HCT116 (cell line): ENCODE results near the gene LDAF1. TPM values are rescaled to one million over a fixed set of nuclear protein-coding genes. Genes with fewer than 3 reads are reported as not detected.

Source experiments
- ATAC-seq: fragments of 200-7000 bp; cut with Tn5 transposase; 2 replicates; pipeline ENCODE4 v1.9.1; 2020; ENCODE audit warnings: mild to moderate bottlenecking, moderate library complexity
- BruUV-seq: library from RNA; stranded (reverse); fragments of 400-500 nt; replicated peaks from 2 replicates; lab custom pipeline; 2021; lab: Mats Ljungman, UMichigan
- CTCF ChIA-PET: fragments of 300-600 bp; sonication (Branson Sonifier 250); formaldehyde crosslinking; loops from one replicate; lab custom pipeline; 2021; ENCODE audit warnings: antibody characterized with exemption; lab: Charles Lee
- POLR2A ChIA-PET: fragments of 300-600, 350-600 bp; sonication (Branson Sonifier 250); formaldehyde crosslinking; loops from one replicate; lab custom pipeline; 2021; ENCODE audit warnings: antibody characterized with exemption; lab: Charles Lee
- RAD21 ChIA-PET, 2 experiments: fragments of 300-600 bp; sonication (Branson Sonifier 250); formaldehyde crosslinking; loops; one replicate each; lab custom pipeline; 2023; ENCODE audit warnings: low total read pairs in 2 of 2; ENCODE audit not compliant: uncharacterized antibody in 2 of 2, unreplicated experiment in 2 of 2, low non-redundant PET in 1 of 2; lab: Charles Lee
- DNase-seq: peaks from one replicate; pipeline ENCODE4 v3.0.0-alpha.2; 2010; ENCODE audit warnings: low read depth, low spot score
- H2AFZ ChIP-seq: fragments of 200-600 bp; shearing (Covaris generic), sonication (generic); 2 replicates; pipeline ENCODE4 v1.6.1; 2017; ENCODE audit warnings: low read depth, mixed run types, mixed read lengths, antibody characterized with exemption, low read length; ENCODE audit not compliant: poor library complexity, severe bottlenecking
- H3K27ac ChIP-seq: 2 replicates; pipeline ENCODE4 v1.5.1; 2012; ENCODE audit warnings: low read depth, low read length
- H3K27me3 ChIP-seq: fragments of 200-600 bp; sonication (generic); 2 replicates; pipeline ENCODE4 v1.6.1; 2016; ENCODE audit warnings: mixed run types, low read length, mixed read lengths; ENCODE audit not compliant: insufficient read depth
- H3K36me3 ChIP-seq, 2 experiments: fragments of 200-500 bp in 1 of 2; fragments of 200-600 bp in 1 of 2; sonication (Bioruptor generic) in 1 of 2; sonication (generic) in 1 of 2; 2 replicates each; pipeline versions ENCODE4 v1.5.1 to v1.6.1; 2014 to 2016; ENCODE audit warnings: low read length in 2 of 2, inconsistent platforms in 1 of 2, mixed read lengths in 1 of 2, mixed run types in 1 of 2; ENCODE audit not compliant: insufficient read depth in 2 of 2, control insufficient read depth in 1 of 2
- H3K4me1 ChIP-seq, 2 experiments: fragments of 200-600 bp in 1 of 2; sonication (generic) in 1 of 2; 2 replicates each; pipeline versions ENCODE4 v1.5.1 to v1.6.1; 2012 to 2017; ENCODE audit warnings: low read length in 2 of 2, inconsistent platforms in 1 of 2, mild to moderate bottlenecking in 1 of 2, mixed read lengths in 1 of 2, mixed run types in 1 of 2, moderate library complexity in 1 of 2; ENCODE audit not compliant: insufficient read depth in 2 of 2, control insufficient read depth in 1 of 2
- H3K4me2 ChIP-seq: fragments of 200-600 bp; sonication (generic); 2 replicates; pipeline ENCODE4 v1.6.1; 2017; ENCODE audit warnings: mixed run types, low read length, mixed read lengths
- H3K4me3 ChIP-seq, 2 experiments: fragments of 200-600 bp in 1 of 2; sonication (generic) in 1 of 2; replicated peaks in 1 of 2; 2 replicates each; pipeline ENCODE4 v1.5.1; 2011 to 2016; ENCODE audit warnings: low read length in 2 of 2, control low read depth in 1 of 2, low read depth in 1 of 2, mild to moderate bottlenecking in 1 of 2, mixed read lengths in 1 of 2, mixed run types in 1 of 2
- H3K79me2 ChIP-seq: fragments of 200-600 bp; sonication (generic); 2 replicates; pipeline ENCODE4 v1.6.1; 2017; ENCODE audit warnings: mild to moderate bottlenecking, mixed run types, low read length, moderate library complexity, mixed read lengths; ENCODE audit not compliant: insufficient read depth
- H3K9ac ChIP-seq: fragments of 200-600 bp; sonication (generic); 2 replicates; pipeline ENCODE4 v1.6.1; 2016; ENCODE audit warnings: low read length, mixed read lengths
- H3K9me2 ChIP-seq: fragments of 200-600 bp; sonication (generic), shearing (Covaris generic); 2 replicates; pipeline ENCODE4 v1.6.1; 2017; ENCODE audit warnings: mixed run types, mild to moderate bottlenecking, moderate library complexity; ENCODE audit not compliant: insufficient read depth
- H3K9me3 ChIP-seq, 2 experiments: fragments of 200-500 bp in 1 of 2; fragments of 200-600 bp in 1 of 2; sonication (Bioruptor generic) in 1 of 2; sonication (generic) in 1 of 2; 2 replicates each; pipeline ENCODE4 v1.6.1; 2014 to 2017; ENCODE audit warnings: low read length in 2 of 2, mixed read lengths in 2 of 2, inconsistent platforms in 1 of 2, low read depth in 1 of 2, mild to moderate bottlenecking in 1 of 2, mixed run types in 1 of 2, moderate library complexity in 1 of 2; ENCODE audit not compliant: control insufficient read depth in 1 of 2, insufficient read depth in 1 of 2
- H4K20me1 ChIP-seq: fragments of 200-600 bp; sonication (generic), shearing (Covaris generic); 2 replicates; pipeline ENCODE4 v1.6.1; 2017; ENCODE audit warnings: mixed run types, mild to moderate bottlenecking, moderate library complexity; ENCODE audit not compliant: insufficient read depth
- CBX3 ChIP-seq: IDR thresholded peaks from 2 replicates; pipeline ENCODE4 v1.6.1; 2012; ENCODE audit warnings: low read depth
- CEBPB ChIP-seq: IDR thresholded peaks from 2 replicates; pipeline ENCODE4 v1.6.1; 2012; ENCODE audit warnings: low read depth
- ELF1 ChIP-seq: IDR thresholded peaks from 2 replicates; pipeline ENCODE4 v1.6.1; 2012; ENCODE audit warnings: low read depth, borderline replicate concordance
- EZH2 ChIP-seq: fragments of 200-600 bp; sonication (generic); IDR thresholded peaks from 2 replicates; pipeline ENCODE4 v1.6.1; 2017; ENCODE audit warnings: antibody characterized with exemption, mixed run types
- POLR2A ChIP-seq: IDR thresholded peaks from 2 replicates; pipeline ENCODE4 v1.7.0; 2011; ENCODE audit warnings: borderline replicate concordance; ENCODE audit not compliant: insufficient read depth, insufficient read length; ENCODE audit errors: extremely low read depth
- POLR2AphosphoS5 ChIP-seq: IDR thresholded peaks from 2 replicates; pipeline ENCODE4 v1.6.1; 2011; ENCODE audit warnings: mild to moderate bottlenecking, low read depth, low read length, moderate library complexity
- RAD21 ChIP-seq: IDR thresholded peaks from 2 replicates; pipeline ENCODE4 v1.6.1; 2012; ENCODE audit warnings: low read depth, mild to moderate bottlenecking
- SIN3A ChIP-seq: IDR thresholded peaks from 2 replicates; pipeline ENCODE4 v1.6.1; 2012; ENCODE audit warnings: low read depth
- SRF ChIP-seq: IDR thresholded peaks from 2 replicates; pipeline ENCODE4 v1.6.1; 2012; ENCODE audit warnings: low read depth
- TCF7L2 ChIP-seq: IDR thresholded peaks from 2 replicates; pipeline ENCODE4 v1.7.0; 2011; ENCODE audit warnings: borderline replicate concordance, inconsistent platforms; ENCODE audit not compliant: insufficient read depth, insufficient read length; ENCODE audit errors: extremely low read depth
- ZBTB33 ChIP-seq: IDR thresholded peaks from 2 replicates; pipeline ENCODE4 v1.6.1; 2011; ENCODE audit warnings: mild to moderate bottlenecking, low read length, moderate library complexity; ENCODE audit not compliant: insufficient replicate concordance; ENCODE audit errors: extremely low read depth
- ZFX ChIP-seq: fragments of 450-650 bp; IDR thresholded peaks from 2 replicates; pipeline ENCODE4 v1.6.1; 2017
- intact Hi-C: fragments of 100-400 bp; cut with micrococcal nuclease; formaldehyde crosslinking; loops from 2 replicates; pipeline ENCODE4 v1.10.0; 2022
- total RNA-seq: library from RNA; stranded (reverse); gene quantifications from one replicate; pipeline ENCODE4 v1.2.1, GENCODE V29; 2021; ENCODE audit not compliant: unreplicated experiment
- TF ChIP-seq, protein P1 (sequence below): IDR thresholded peaks from 2 replicates; pipeline ENCODE4 v1.6.1; 2012
- TF ChIP-seq, protein P2 (sequence below): IDR thresholded peaks from 2 replicates; pipeline ENCODE4 v1.6.1; 2012; ENCODE audit warnings: low read depth

Gene LDAF1
- total RNA-seq, 1 experiment from 2014 or later, result 30.0 TPM

DNA sequence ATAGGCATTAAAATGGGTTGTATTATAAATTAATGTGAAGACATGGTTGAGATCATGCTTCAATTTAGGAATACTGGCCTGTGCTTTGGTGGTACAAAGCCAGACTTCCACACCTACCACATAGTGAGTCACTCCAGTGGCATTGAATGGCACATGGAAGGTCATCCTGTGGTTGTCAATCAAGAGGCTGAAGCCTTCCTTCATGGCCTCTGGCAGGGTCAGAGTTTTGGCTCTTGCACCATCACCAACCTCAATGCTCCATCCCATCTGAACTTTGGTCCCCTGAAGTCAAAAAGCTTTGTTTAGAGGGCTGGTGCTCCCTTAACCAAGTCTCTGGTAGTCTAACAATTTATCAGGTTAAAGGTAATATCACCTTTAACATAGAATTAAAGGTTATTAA lies 46.8 kb downstream of the LDAF1 start:
- no peak overlapping the region for H3K4me3 ChIP-seq
- no peak overlapping the region for H2AFZ ChIP-seq
- no TSS peak for BruUV-seq
- no peak overlapping the region for H3K9ac ChIP-seq
- no peak for ATAC-seq
- no peaks in the 10 kb centered on the region for H3K36me3 ChIP-seq
- POLR2A ChIA-PET, result no interaction called here
- no peaks in the 10 kb centered on the region for H3K79me2 ChIP-seq
- H3K27me3 ChIP-seq, result peaks cover 8% of the 10 kb centered on the region; the same call in 1 of the 2 replicates
- H3K9me3 ChIP-seq, result no peaks in the 10 kb centered on the region
- 0 out of 4 replicates have a peak, but pooled peaks cover 0 to 2% of the 10 kb centered on the region in 2 experiments for H3K4me1 ChIP-seq
- RAD21 ChIA-PET, result no interaction called here
- DNase-seq, result no peak
- no peaks in the 10 kb centered on the region for H4K20me1 ChIP-seq
- H3K4me2 ChIP-seq, result no peak overlapping the region
- H3K9me2 ChIP-seq, result no peaks in the 10 kb centered on the region
- no peak overlapping the region for H3K27ac ChIP-seq
- TF ChIP-seq EZH2, result no peak
- TF ChIP-seq SIN3A, result no peak
- no peak for TF ChIP-seq POLR2A
- TF ChIP-seq POLR2AphosphoS5, result no peak
- no peak for TF ChIP-seq ZBTB33
- TF ChIP-seq TCF7L2, result no peak
- TF ChIP-seq ZFX, result no peak
- no peak for TF ChIP-seq CBX3
- TF ChIP-seq CEBPB, result no peak
- TF ChIP-seq, all 23 proteins: peak for 0
- intact Hi-C loops, result no loop called here
- CTCF ChIA-PET, result interaction anchor here (0.6 kb wide), 1 partner anchor 17 kb away, joined by 3 read pairs; no protein-coding TSS in a partner anchor

GRCh38 chr16:21206550-21206949 lies 48.1 kb downstream of the LDAF1 start:
- Histone ChIP-seq H3K9me2 (no peaks in the 10 kb centered on the region), H3K4me3 (no peak overlapping the region), H4K20me1 (no peaks in the 10 kb centered on the region), H3K4me1 (0 out of 4 replicates have a peak, but pooled peaks cover 0 to 2% of the 10 kb centered on the region in 2 experiments), H3K36me3 (no peaks in the 10 kb centered on the region), H3K27me3 (peaks cover 8% of the 10 kb centered on the region; the same call in 1 of the 2 replicates), H3K9me3 (no peaks in the 10 kb centered on the region), H3K9ac (no peak overlapping the region), H2AFZ (no peak overlapping the region), H3K27ac (no peak overlapping the region), H3K79me2 (no peaks in the 10 kb centered on the region), H3K4me2 (no peak overlapping the region)
- intact Hi-C loops, result no loop called here
- ATAC-seq, result no peak
- no peak for DNase-seq
- POLR2A ChIA-PET, result no interaction called here
- CTCF ChIA-PET, result no interaction called here
- no TSS peak for BruUV-seq
- RAD21 ChIA-PET, result no interaction called here
- TF ChIP-seq, protein P1, sequence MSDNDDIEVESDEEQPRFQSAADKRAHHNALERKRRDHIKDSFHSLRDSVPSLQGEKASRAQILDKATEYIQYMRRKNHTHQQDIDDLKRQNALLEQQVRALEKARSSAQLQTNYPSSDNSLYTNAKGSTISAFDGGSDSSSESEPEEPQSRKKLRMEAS, result no peak
- TF ChIP-seq POLR2AphosphoS5, result no peak
- no peak for TF ChIP-seq ELF1
- TF ChIP-seq SRF, result no peak
- TF ChIP-seq, protein P2, sequence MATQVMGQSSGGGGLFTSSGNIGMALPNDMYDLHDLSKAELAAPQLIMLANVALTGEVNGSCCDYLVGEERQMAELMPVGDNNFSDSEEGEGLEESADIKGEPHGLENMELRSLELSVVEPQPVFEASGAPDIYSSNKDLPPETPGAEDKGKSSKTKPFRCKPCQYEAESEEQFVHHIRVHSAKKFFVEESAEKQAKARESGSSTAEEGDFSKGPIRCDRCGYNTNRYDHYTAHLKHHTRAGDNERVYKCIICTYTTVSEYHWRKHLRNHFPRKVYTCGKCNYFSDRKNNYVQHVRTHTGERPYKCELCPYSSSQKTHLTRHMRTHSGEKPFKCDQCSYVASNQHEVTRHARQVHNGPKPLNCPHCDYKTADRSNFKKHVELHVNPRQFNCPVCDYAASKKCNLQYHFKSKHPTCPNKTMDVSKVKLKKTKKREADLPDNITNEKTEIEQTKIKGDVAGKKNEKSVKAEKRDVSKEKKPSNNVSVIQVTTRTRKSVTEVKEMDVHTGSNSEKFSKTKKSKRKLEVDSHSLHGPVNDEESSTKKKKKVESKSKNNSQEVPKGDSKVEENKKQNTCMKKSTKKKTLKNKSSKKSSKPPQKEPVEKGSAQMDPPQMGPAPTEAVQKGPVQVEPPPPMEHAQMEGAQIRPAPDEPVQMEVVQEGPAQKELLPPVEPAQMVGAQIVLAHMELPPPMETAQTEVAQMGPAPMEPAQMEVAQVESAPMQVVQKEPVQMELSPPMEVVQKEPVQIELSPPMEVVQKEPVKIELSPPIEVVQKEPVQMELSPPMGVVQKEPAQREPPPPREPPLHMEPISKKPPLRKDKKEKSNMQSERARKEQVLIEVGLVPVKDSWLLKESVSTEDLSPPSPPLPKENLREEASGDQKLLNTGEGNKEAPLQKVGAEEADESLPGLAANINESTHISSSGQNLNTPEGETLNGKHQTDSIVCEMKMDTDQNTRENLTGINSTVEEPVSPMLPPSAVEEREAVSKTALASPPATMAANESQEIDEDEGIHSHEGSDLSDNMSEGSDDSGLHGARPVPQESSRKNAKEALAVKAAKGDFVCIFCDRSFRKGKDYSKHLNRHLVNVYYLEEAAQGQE, result no peak
- TF ChIP-seq RAD21, result no peak
